ENCODE measurements around the gene S100A16. TPM values are rescaled to one million over a fixed set of nuclear protein-coding genes. Genes with fewer than 3 reads are reported as not detected.

The S100A16 gene
- total RNA-seq, 1 experiment from 2014 or later, result 14.6 TPM

GRCh38 chr1:153610811-153611301, 2.1 kb downstream of the S100A16 start:
- ATAC-seq (no peak), DNase-seq (ENCODE audit: low spot score) (no peak)
- no peak overlapping the region for H3K4me3 Mint-ChIP-seq
- ChIA-PET POLR2A (no interaction called here), CTCF (interaction anchor here (1.9 to 14.4 kb wide), 3 partner anchors 12 to 39 kb away, joined by 5 to 230 read pairs (median 33); partner anchors contain the start of genes S100A1 and S100A13)
- H3K36me3 Mint-ChIP-seq, result no peaks in the 10 kb centered on the region
- no peaks in the 10 kb centered on the region for H3K9me3 Mint-ChIP-seq
- no peak overlapping the region for H3K27ac Mint-ChIP-seq
- H3K4me1 Mint-ChIP-seq, result peaks cover 60% of the 10 kb centered on the region
- no peaks in the 10 kb centered on the region; the same call in 1 of the 2 replicates for H3K27me3 Mint-ChIP-seq (ENCODE audit: low read depth)
- TF ChIP-seq ATF3 (CRISPR knock-in tag; conservative IDR thresholded peaks at IDR 0.05), result no peak
- no peak for TF ChIP-seq ATF6 (CRISPR knock-in tag; IDR thresholded peaks at IDR 0.05)
- TF ChIP-seq PRRX2 (CRISPR knock-in tag; IDR thresholded peaks at IDR 0.05), result no peak

GRCh38 chr1:153610334-153610733, 2.6 kb downstream of the S100A16 start:
- DNase-seq (ENCODE audit: low spot score), result no peak
- Mint-ChIP-seq H3K4me1 (peaks cover 61% of the 10 kb centered on the region), H3K4me3 (no peak overlapping the region), H3K36me3 (no peaks in the 10 kb centered on the region), H3K9me3 (no peaks in the 10 kb centered on the region), H3K27ac (no peak overlapping the region), H3K27me3 (ENCODE audit: low read depth) (no peaks in the 10 kb centered on the region; the same call in 1 of the 2 replicates)
- ATAC-seq, result no peak
- POLR2A ChIA-PET, result no interaction called here
- CTCF ChIA-PET, result interaction anchor here (14.4 kb wide), 1 partner anchor 18 kb away, joined by 230 read pairs; the partner anchor contains the start of genes S100A1 and S100A13
- TF ChIP-seq ZBTB21 (CRISPR knock-in tag; IDR thresholded peaks at IDR 0.05; ENCODE audit: borderline replicate concordance), result no peak
- TF ChIP-seq ATF2 (CRISPR knock-in tag; IDR thresholded peaks at IDR 0.05; ENCODE audit: borderline replicate concordance, low read depth), result no peak
- no peak for TF ChIP-seq AFF4 (CRISPR knock-in tag; IDR thresholded peaks at IDR 0.05; ENCODE audit: borderline replicate concordance)
- no peak for TF ChIP-seq ZNF416 (CRISPR knock-in tag; IDR thresholded peaks at IDR 0.05)
- no peak for TF ChIP-seq ESRRA (CRISPR knock-in tag; IDR thresholded peaks at IDR 0.05; ENCODE audit: borderline replicate concordance)
- no peak for TF ChIP-seq ZNF396 (CRISPR knock-in tag; IDR thresholded peaks at IDR 0.05; ENCODE audit: borderline replicate concordance)
- no peak for TF ChIP-seq E2F1 (CRISPR knock-in tag; IDR thresholded peaks at IDR 0.05)
- TF ChIP-seq PRRX2 (CRISPR knock-in tag; IDR thresholded peaks at IDR 0.05), result no peak
- TF ChIP-seq JAZF1 (CRISPR knock-in tag; IDR thresholded peaks at IDR 0.05), result no peak
- no peak for TF ChIP-seq ZNF219 (CRISPR knock-in tag; IDR thresholded peaks at IDR 0.05; ENCODE audit: borderline replicate concordance)
- TF ChIP-seq ATF3 (CRISPR knock-in tag; conservative IDR thresholded peaks at IDR 0.05), result no peak
- TF ChIP-seq SOX15 (CRISPR knock-in tag; IDR thresholded peaks at IDR 0.05), result no peak
- TF ChIP-seq IRF2 (CRISPR knock-in tag; IDR thresholded peaks at IDR 0.05; ENCODE audit: borderline replicate concordance, low read depth), result no peak
- TF ChIP-seq FOXP4 (CRISPR knock-in tag; IDR thresholded peaks at IDR 0.05), result no peak
- no peak for TF ChIP-seq SMAD4 (CRISPR knock-in tag; IDR thresholded peaks at IDR 0.05)
- TF ChIP-seq TCF7 (CRISPR knock-in tag; IDR thresholded peaks at IDR 0.05; ENCODE audit: low read depth), result no peak
- no peak for TF ChIP-seq ARID4B (CRISPR knock-in tag; IDR thresholded peaks at IDR 0.05; ENCODE audit: borderline replicate concordance)

Data from WTC11 (cell line).